GM19468 (cell line): ENCODE data around the gene MUC5B.
"Not testable (repeated sequence)": the region's sequence is repeated elsewhere in the genome, so short reads cannot be mapped to it uniquely, and the experiment has no call there.

Experiments
- ATAC-seq: cut with Tn5 transposase; IDR thresholded peaks from one replicate; pipeline ENCODE4 v1.9.1; 2021; ENCODE audit warnings: mild to moderate bottlenecking, moderate library complexity, moderate number of reproducible peaks; ENCODE audit not compliant: unreplicated experiment; ENCODE audit errors: extremely low read depth

The MUC5B gene

DNA sequence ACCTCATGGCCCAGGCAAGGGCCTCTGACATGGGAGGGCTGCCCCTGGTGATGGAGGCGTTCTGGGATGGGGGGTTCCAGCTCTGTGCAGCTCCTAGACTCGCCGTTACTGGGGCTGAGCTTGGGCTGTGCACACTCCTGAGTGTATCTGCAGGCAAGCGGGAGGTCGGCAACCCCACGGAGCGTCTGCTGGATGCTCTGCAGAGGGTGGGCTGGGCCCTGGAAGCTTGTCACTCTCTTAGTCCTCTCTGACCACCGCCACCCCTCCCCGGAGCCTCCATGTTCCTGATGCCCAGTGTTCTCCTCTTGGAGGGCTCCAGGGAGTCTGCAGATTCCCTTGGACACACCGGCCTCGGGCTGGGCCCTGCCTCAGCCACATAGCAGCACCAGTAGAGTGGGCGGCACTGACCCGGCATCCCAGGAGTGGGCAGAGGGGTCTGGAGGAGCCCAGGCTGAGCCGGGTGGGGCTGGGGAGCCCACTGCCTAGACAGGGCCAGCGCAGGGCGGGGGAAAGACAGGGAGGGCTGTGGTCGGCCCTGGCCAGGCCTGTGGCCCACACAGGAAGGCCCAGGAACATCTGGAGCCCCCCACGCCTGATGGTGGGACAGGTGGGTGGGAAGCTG lies 20.6 kb upstream of the MUC5B start:
- ATAC-seq = no peak

DNA sequence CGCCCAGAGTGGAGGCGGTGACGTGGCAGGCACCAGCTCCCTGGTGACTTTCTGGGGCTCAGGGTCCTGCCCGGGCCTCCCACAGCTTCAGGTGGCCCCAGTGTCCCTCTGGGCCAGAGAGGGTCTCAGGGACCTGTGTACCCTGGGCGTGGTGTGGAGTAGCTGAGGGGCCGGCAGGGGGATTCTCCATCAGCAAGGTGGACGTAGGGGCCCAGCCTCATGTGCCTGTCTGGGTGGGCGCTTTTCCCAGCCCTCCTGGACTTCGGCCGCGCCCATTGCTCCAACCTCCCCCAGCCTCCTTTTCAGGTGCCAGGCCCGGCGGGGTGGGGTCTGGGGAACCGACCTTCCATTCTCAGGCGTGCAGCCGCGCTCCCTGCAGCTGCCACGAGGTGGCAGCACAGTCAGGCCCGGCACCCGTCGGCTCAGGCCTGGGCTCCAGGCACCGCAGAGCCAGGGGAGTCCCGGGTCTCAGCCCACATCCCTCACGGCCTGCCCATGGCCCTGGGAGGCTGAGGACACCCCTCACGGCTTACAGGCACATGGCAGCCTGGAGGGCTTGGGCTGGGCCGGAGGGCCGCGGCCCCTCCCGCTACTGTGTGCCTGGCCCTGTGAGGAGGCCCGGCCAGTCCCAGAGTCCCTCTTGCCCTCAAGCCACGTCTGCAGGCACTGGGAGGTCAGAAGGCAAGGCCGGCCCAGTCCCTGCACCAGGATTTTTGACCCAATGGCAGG lies 19.9 kb upstream of the MUC5B start:
- ATAC-seq = peak; percentile 32

DNA sequence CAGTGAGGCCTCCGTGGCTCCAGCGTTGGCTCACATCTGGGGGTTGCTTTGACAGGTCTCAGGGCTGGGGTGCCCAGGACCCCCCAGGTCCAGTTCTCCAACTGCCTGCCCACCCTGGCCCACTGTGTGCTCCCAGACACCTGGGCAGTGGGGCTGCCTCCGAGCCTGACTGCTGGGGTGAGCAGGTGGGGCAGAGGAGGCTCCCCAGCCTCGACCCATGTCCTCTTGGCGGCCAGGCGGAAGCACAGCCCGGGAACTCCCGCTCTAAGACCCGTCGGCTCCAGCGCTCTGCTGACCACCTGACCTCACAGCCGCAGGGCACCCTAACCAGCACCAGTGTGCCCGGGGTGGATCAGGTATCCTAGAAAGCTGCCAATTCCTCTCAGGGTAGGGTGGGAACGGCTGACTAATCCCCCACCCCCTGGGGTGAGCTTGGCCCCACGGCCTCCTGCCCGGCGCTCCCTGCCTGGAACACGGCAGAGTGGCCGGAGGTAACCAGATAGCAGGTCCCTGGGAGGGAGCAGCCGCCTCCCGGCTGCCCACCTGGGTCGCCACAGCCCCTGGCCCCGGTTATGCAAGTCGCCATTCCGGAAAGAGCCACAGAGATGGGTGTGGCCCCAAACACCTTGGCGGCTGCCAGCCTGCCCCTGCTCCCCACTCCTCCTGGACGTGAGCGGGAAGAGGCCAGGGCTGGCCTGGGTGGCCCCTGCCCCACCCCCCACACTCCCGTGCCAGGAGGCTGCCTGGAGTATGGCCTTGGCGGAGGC lies 19.2 kb upstream of the MUC5B start:
- no peak for ATAC-seq

DNA sequence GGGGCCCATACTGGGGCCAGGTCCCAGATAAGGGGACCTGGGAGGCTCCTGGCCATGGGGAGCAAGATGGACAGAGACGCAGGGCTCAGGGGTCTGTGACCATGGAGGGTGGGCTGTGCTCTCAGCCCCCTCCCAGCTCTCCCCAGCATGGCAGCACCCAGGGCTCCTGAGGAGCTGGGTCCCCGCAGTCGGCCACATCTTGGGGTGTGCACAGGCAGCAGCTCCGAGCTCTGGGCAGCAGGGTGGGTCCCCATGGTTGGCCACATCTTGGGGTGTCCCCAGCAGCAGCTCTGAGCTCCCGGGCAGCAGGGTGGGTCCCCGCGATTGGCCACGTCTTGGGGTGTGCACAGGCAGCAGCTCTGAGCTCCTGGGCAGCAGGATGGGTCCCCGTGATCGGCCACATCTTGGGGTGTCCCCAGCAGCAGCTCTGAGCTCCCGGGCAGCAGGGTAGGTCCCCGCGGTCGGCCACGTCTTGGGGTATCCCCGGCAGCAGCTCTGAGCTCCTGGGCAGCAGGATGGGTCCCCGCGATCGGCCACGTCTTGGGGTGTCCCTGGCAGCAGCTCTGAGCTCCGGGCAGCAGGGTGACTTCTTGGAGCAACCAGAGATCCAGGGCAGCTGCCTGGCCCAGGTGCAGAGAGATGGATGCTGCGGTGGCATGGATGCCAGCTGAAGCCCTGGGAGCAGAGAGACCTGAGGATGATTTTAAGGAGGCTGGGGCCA lies 18.3 kb upstream of the MUC5B start:
- ATAC-seq = no peak

DNA sequence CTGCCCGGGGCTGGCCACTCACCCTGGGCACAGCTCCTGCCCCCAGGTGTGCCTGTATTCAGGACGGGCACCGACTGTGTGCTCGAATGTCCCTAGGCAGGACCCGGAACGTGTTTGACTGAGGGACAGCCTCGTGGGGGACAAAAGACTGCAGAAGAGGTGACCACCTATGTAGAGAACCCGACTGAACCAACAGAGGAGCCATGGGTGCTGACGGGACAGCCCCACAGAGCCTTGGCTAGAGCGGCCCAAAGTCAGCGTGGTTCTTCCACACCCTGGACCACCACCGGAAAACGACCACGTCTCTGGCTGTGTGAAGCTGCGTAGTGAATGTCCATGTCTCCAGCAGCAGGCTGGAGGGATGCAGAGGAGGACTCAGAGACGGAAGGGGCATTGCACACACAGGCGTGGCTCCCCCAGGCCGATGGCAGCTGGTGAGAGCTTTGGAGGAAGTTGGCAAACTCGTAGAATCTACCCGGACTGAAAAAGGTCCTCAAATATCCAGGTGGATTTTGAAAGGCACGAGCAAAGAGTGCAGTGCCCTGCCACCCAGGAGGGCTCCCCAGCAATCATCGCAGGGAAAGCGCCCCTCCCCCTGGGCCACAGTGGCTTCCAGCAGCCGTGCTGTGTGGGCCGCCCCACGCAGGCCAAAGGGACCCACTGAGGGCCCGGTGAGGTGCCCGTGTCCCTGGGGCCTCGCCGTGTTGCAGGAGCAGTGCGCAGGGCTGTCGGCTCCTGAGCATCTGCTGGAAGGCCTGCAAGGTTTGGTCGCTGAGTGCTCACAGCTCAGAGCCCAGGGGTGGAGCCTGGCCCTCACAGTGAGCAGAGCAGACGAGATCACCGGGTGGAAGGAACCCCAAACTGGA lies 17.5 kb upstream of the MUC5B start:
- ATAC-seq = no peak

DNA sequence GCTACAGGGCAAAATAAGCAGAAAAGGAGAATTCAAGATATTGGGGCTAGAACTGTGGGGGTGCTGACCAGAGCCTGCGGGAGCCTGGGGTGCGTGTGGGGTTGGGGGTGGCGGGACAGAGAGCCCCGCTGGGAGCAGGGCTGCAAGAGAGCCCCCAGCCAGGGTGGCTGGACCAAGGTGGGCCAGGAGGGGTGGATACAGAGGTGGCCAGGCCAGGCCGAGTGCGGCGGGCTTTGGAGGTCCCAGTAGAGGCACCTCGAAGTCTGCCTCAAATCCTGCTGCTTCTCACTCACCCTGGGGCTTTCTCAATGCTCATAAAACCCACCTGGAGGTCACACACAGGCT lies 16.9 kb upstream of the MUC5B start:
- no peak for ATAC-seq

DNA sequence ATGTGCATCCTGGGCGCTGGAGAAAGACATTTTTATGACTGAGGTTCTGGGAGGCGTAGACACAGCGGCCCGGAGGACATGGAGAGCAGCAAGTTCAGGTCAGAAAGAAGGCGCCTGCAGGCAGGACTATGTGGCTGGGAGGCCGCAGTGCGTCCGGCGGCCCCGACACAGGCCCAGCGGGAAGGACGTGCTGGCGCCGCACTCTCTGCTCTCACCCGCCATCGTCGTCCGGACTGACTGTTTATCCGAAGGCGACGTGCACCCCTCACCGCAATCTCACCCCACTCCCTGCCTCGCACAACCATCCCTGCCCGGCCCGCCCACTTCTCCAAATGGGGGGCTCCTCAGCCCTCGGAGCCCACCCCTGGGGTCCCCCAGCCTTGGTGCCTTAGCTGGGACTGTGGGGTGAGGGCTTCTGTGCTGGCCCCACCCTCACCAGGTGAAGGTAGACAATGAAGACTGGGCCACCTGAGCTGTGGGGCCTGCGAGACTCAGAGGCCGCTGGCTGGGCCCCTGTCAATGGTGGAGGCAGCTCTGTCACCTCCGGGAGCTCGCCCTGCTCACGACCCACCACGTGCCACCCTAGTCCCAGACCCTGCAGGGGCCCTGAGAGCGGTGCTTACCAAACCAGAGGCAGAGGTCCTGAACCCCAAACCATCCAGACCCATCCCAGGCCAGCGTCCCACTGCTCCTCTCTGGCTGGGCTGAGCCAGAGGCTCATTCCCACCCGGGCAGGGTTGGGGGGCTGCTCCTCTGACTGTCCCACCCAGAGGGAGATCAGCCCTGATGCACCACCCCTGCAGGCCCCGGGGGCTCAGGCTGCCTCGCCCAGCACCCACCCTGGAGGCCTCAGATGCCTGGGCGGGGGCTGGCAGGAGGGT lies 16.2 kb upstream of the MUC5B start:
- no peak for ATAC-seq

DNA sequence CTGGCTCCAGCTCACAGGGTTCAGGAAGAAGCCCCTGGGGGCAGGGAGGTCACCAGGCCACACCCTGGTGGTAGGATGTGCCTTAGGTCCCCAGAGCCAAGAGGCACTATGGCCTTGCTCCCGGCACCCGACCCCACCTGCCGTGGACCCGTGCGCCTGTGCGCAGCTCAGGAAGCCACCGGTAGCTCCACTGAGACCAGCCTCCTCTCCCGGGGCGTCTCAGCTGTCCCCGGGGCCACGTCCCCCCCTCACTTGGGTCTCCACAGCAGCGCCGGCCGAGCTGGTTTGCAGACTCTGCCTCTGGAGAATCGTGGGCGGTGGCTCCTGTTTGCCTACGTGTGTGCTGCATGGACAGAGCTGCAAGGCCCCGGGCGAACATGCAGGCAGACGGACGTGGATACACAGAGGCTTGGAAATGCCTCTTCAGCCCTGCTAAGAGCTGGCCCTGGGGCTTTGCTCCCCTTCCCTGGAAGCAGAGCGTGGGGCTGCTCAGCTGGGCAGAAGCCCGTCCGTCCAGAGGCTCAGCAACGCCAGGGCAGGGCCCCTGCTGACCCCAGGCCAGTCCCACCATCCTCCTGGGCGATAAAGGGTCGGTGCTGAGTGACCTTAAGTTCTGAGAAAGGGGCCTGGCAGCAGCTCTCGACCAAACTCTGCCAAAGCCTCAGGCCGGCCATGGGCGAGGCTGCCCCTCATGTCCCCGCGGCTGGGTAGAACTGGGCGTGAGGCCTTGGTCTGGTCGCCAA lies 15.3 kb upstream of the MUC5B start:
- ATAC-seq = no peak

DNA sequence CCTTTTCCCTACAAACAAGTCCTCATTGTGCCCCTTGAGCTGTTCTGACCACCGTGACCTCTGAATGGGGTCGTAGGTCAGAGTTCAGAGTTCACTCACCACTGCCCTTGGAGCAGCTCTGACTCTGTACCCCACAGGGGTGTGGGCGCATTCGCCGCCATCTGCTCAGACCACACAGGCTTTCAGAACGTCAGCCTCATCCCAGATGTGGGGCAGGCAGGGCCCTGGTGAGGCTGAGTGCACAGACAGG lies 14.8 kb upstream of the MUC5B start:
- no peak for ATAC-seq

DNA sequence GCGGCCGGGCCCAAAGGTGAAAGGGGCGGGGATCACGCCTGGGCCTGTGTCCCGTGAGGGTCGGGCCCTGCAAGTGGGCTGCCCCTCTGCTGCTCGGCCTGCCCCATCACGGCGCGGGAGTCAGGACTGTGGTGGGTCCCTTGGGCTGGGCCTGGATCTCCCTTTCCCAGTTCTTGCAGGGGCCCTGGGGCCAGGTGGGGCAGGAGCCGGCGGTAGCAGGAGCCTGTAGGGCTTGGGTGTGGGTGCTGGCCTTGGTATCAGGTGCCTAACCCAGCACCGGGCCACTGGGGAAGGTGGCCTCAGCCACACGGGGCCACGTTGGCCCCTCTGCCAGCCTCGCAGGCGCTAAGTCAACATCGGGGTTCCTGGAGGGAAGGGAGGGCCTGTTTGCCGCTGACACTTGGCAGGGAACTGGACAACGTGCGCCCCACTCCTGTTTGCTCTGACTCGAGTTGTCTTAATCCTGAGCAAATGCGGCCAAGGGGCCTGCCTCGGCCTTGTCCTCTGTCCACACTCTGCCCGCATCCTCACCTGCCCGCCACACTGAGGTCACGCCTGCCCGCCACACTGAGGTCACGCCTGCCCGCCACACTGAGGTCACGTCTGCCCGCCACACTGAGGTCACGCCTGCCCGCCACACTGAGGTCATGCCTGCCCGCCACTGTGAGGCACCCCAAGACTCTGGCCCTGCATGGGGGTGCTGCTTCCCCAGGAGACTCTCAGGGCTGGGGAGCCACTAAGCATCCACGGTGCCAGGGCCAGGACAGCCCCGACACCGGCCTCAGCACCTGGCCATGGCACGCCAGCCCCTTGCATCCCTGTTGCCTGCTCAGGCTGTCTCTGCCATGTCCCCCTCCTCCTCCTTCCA lies 14.2 kb upstream of the MUC5B start:
- ATAC-seq = no peak

DNA sequence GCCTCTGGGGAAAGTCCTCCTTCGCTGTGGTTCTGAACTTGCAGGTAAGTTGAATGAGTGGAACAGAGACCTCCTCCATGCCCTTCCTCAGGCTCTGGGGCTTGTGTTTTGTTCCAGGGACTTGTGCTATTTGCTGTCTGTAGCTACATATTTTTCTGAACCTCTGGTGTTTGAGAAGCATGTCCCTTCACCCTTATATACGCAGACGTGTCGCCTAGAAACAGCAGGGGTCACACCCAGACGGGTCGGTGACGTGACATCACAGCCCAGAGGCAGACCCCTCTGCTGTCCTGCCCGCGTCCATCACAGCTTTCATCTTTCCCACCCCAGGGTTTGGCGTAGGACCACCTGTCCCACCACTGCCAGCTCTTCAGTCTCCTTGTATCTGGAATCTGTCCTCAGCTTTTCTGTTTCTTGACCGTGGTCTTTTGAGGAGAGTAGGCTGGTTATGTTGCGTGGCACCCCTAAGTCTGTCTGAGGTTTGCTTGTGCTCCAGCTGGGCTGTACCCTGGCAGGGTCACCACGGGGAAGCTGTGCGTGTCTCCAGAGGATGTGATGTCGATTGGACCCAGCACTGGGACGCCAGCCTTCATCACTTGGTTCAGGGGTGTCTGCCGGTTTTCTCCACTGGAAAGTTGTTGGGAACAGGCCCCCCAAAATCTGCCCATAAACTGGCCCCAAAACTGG lies 13.4 kb upstream of the MUC5B start:
- no peak for ATAC-seq

DNA sequence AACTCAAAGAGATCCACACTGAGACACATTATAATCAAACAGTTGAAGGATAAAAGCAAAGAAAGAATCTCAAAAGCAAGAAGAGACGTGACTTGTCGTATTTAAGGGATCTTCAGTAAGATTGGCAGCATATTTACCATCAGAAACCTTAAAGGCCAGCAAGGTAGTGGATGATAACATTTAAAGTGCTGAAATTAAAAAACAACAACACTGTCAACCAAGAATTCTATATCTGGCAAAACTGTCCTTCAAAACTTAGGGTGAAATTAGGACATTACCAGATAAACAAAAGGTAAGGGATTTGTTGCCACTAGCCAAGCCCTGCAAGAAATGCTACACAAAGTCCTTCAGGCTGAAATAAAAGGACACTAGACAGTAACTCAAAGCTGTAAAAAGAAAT lies 11.0 kb upstream of the MUC5B start:
- ATAC-seq = no peak

DNA sequence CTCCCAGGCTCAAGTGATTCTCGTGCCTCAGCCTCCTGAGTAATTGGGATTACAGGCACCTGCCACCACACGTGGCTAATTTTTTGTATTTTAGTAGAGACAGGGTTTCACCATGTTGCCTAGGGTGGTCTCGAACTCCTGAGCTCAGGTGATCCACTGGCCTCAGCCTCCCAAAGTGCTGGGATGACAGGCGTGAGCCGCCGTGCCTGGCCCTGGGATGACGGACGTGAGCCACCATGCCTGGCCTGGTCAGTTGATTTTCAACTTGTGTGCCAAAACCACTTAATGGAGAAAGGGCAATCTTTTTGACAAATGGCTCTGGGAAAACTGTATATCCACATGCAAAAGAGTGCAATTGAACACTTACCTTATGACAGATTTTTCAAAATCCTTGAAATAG lies 7.0 kb upstream of the MUC5B start:
- not testable (repeated sequence) for ATAC-seq

DNA sequence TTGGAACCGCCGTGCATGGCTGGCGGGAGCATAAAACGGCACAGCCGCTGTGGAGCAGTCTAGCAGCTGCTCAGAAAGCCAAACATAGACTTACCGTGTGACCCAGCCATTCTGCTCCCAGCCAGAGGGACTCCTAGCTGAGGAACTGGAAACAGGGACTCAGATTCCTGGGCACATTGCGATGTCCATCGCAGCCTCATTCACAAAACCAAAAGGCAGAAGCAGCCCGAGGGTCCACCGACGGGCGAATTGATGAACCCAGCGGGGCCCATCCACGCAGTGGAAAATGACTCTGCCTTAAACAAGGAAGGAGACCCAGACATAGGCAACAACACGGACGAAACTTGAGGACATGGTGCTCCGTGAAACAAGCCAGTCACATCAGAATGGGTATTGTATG lies 5.7 kb upstream of the MUC5B start:
- ATAC-seq = no peak

DNA sequence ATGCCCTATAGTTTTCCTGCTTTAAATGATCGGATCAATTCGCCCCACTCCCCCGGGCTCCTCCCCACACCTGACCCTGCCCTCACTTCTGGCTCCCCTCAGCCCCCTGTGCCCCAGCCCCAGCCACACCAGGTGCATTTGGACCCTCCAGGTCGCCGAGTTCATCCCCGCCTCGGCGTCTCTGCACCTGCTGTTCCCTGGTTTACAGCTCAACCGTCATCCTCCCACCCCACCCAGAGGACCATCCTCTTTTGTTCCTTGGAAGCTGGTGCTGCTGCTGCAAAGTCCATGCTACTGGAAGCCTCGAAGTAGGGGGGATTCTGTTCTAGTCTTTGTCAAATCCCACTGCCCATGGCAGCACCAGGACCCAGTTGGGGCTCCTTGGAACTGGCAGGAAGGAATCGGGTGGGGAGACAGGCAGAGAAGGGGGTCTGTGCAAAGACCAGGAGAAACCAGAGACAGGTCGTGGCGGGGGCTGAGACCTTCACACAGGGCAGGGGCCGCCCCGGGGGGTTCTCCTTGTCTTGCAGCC lies 4.5 kb upstream of the MUC5B start:
- no peak for ATAC-seq

DNA sequence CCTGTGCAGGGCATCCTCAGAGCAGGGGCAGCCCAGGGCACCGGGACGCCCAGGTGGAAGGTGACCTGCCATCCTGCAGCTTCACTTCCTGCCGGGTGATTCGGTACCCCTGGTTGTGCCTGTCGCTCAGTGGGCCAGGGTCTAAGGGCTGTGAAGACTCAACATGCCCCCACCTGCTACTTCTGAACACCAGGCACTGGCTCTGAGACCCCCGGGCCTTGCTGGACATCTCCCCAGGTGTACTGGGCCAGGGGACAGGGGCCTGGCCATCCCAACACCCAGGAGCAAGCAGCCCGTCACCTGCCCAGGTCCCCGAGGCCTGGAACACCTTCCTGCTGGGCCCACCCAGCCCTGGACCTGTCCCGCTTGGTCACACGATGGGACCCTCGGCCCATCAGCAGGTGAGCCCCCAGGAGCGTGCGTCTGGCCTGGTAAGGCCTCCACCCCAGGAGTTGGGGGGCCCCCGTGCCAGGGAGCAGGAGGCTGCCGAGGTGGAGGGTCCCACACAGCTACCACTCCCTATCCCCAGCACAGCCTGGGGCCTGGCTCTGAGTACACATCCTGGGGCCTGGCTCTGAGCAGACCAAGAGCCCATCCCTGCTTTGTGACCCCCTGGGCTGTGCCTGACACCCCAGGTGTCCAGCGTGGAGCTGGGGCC lies 3.9 kb upstream of the MUC5B start:
- ATAC-seq = no peak
